Raji (cell line): ENCODE results near the gene BTBD2.

Experiments
- POLR2A ChIP-seq: IDR thresholded peaks from 2 replicates; pipeline ENCODE4 v1.6.1; 2011; ENCODE audit warnings: low read depth, low read length, control low read depth; ENCODE audit not compliant: insufficient read depth

The BTBD2 gene

GRCh38 chr19:2055931-2056836 lies 40.7 kb upstream of the BTBD2 start:
- no peak; the same call in 1 of the 2 replicates for TF ChIP-seq POLR2A

- TF ChIP-seq POLR2A, result no peak
Measured at GRCh38 chr19:2054763-2055162, 39.2 kb upstream of the BTBD2 start.

GRCh38 chr19:2053601-2054389 lies 38.3 kb upstream of the BTBD2 start:
- no peak for TF ChIP-seq POLR2A

- TF ChIP-seq POLR2A, result peak; percentile 53
Measured at GRCh38 chr19:2051773-2052704, 36.5 kb upstream of the BTBD2 start.

- peak; percentile 99 for TF ChIP-seq POLR2A
Measured at GRCh38 chr19:2050991-2051772, 35.7 kb upstream of the BTBD2 start, which contains the start of gene MKNK2. Gene MKNK2, minus strand, starts transcription at chr19:2051244. Its CDS starts 393 bp downstream, at chr19:2050851.

- no peak; the same call in 1 of the 2 replicates for TF ChIP-seq POLR2A
Measured at GRCh38 chr19:2050349-2050990, 35.0 kb upstream of the BTBD2 start.

GRCh38 chr19:2049741-2050348 lies 34.3 kb upstream of the BTBD2 start:
- peak; percentile 57; the same call in 1 of the 2 replicates for TF ChIP-seq POLR2A

GRCh38 chr19:2048959-2049740 lies 33.6 kb upstream of the BTBD2 start:
- TF ChIP-seq POLR2A, result 0 out of 2 replicates have a peak, but pooled peaks have one; percentile 5

GRCh38 chr19:2048104-2048958 lies 32.8 kb upstream of the BTBD2 start:
- TF ChIP-seq POLR2A, result 0 out of 2 replicates have a peak, but pooled peaks have one; percentile 13

GRCh38 chr19:2047449-2048103 lies 32.1 kb upstream of the BTBD2 start:
- TF ChIP-seq POLR2A, result no peak

GRCh38 chr19:2047076-2047448 lies 31.5 kb upstream of the BTBD2 start:
- TF ChIP-seq POLR2A, result no peak
